Lung (tissue), 12 donors: ENCODE measurements around the gene PIGH. TPM values are rescaled to one million over a fixed set of nuclear protein-coding genes. Genes with fewer than 3 reads are reported as not detected.

Experiments used
- ATAC-seq: fragments of 200-7000 bp; cut with Tn5 transposase; one replicate; pipeline ENCODE4 v1.9.1; 2020; ENCODE audit warnings: moderate number of reproducible peaks; ENCODE audit not compliant: insufficient read depth, low FRiP score
- DNase-seq, 3 donors: peaks; one replicate each; pipeline ENCODE4 v3.0.0-alpha.2; 2013 to 2017
- H3K27ac ChIP-seq, 2 donors: one replicate each; pipeline ENCODE4 v1.5.1; 2013; ENCODE audit warnings: mild to moderate bottlenecking in 2 of 2, moderate library complexity in 2 of 2, control low read depth in 1 of 2, inconsistent platforms in 1 of 2, low read depth in 1 of 2, low read length in 1 of 2
- H3K27me3 ChIP-seq, 3 donors: one replicate each; pipeline ENCODE4 v1.5.1; 2013; ENCODE audit warnings: low read length in 2 of 3; ENCODE audit not compliant: control insufficient read depth in 3 of 3, insufficient read depth in 3 of 3
- H3K36me3 ChIP-seq, 4 donors: one replicate each; pipeline ENCODE4 v1.5.1; 2013; ENCODE audit warnings: low read length in 4 of 4, mild to moderate bottlenecking in 1 of 4, moderate library complexity in 1 of 4; ENCODE audit not compliant: control insufficient read depth in 4 of 4, insufficient read depth in 4 of 4
- H3K4me1 ChIP-seq, 5 donors: one replicate each; pipeline ENCODE4 v1.5.1; 2013; ENCODE audit warnings: low read length in 5 of 5, mild to moderate bottlenecking in 2 of 5, moderate library complexity in 1 of 5; ENCODE audit not compliant: control insufficient read depth in 5 of 5, insufficient read depth in 5 of 5
- H3K4me3 ChIP-seq: one replicate; pipeline ENCODE4 v1.5.1; 2013; ENCODE audit warnings: mild to moderate bottlenecking, control low read depth, moderate library complexity
- H3K9ac ChIP-seq, 2 donors: one replicate each; pipeline ENCODE4 v1.5.1; 2013; ENCODE audit warnings: low read length in 2 of 2, control low read depth in 1 of 2; ENCODE audit not compliant: insufficient read depth in 1 of 2
- H3K9me3 ChIP-seq, 4 donors: one replicate each; pipeline ENCODE4 v1.5.1; 2013; ENCODE audit warnings: low read length in 3 of 4, mild to moderate bottlenecking in 1 of 4, moderate library complexity in 1 of 4; ENCODE audit not compliant: control insufficient read depth in 4 of 4, insufficient read depth in 3 of 4
- WGBS, 2 donors: extraction: QIAGEN DNeasy Blood & Tissue Kit; methylation state at CpG; one replicate each; pipeline ENCODE4 v1.1.7; 2013; 5-methylcytosine and 5-hydroxymethylcytosine counted together
- polyA plus RNA-seq, 2 donors: library from polyadenylated mRNA; stranded (reverse); fragments of 200-250 nt; gene quantifications; one replicate each; pipeline ENCODE4 v1.2.1, GENCODE V29; 2013
- total RNA-seq, 2 donors: library from RNA; depleted of rRNA in 1 of 2; stranded (reverse); fragments of >200 nt in 1 of 2; gene quantifications; one replicate each; pipeline ENCODE4 v1.2.1, GENCODE V29; 2014 to 2021
- TF ChIP-seq, protein P1 (sequence below): IDR thresholded peaks from 2 replicates; pipeline ENCODE4 v1.5.1; 2012; ENCODE audit warnings: mild to moderate bottlenecking; ENCODE audit errors: control extremely low read depth, extremely low read depth
- donor health status: control.
- donor health status: control.
- donor health status: Bipolar disorder and iron deficiency.
- donor health status: healthy.
- donor health status: DM: yes; HTN: yes; CAD: no.

PIGH gene
- total and polyA plus RNA-seq, 4 donors = 20.6 to 29.5 (median 22.1) TPM

DNA sequence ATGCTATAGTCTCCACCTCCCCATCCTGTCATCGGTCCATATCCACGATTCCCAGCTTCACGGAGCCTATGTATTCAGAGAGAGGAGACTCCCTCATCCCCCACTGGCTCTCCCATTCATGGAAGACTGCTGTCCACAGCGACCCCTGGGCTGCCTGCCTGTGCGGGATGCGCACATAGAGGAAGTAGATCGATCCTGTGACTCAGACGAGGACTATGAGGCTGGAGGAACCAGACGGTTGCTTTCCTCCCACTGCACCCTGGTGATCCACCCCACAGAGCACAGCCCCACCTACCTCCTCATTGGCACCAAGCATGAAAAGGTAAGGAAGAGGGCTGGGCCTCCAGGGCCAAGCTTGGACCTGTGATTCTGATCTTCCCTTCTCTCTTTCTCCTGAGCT is 24.4 kb downstream of the PIGH start:
- Histone ChIP-seq H3K27ac (no peak overlapping the region), H3K4me1 (no peaks in the 10 kb centered on the region), H3K36me3 (no peaks in the 10 kb centered on the region), H3K9ac (no peak overlapping the region), H3K4me3 (no peak overlapping the region), H3K9me3 (no peaks in the 10 kb centered on the region), H3K27me3 (no peaks in the 10 kb centered on the region)
- ATAC-seq (no peak), DNase-seq (no peak)
- TF ChIP-seq, protein P1, sequence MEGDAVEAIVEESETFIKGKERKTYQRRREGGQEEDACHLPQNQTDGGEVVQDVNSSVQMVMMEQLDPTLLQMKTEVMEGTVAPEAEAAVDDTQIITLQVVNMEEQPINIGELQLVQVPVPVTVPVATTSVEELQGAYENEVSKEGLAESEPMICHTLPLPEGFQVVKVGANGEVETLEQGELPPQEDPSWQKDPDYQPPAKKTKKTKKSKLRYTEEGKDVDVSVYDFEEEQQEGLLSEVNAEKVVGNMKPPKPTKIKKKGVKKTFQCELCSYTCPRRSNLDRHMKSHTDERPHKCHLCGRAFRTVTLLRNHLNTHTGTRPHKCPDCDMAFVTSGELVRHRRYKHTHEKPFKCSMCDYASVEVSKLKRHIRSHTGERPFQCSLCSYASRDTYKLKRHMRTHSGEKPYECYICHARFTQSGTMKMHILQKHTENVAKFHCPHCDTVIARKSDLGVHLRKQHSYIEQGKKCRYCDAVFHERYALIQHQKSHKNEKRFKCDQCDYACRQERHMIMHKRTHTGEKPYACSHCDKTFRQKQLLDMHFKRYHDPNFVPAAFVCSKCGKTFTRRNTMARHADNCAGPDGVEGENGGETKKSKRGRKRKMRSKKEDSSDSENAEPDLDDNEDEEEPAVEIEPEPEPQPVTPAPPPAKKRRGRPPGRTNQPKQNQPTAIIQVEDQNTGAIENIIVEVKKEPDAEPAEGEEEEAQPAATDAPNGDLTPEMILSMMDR = no peak
- WGBS, 2 donors = 57 to 70% methylated on average over 9 of the region's 9 CpGs

DNA sequence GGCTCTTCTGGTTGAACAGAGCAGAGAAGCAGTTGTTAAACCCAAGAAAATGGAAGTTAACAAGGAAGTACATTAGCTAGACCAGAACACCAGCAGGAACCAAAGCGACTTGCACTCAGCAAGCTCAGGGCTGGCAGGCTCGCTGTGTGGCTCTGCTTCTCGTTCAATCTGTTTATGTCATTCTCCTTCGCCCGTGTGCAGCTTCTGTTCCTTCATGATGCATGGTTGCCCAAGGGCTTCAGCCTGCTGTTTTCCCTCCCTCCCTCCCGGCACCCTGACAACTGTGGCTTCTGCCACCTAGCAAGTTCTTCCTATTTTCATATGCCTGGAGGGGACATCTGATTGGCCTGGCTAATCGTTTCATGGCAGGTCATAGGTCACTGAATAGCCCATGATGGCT is 25.3 kb downstream of the PIGH start:
- Histone ChIP-seq H3K4me1 (no peaks in the 10 kb centered on the region), H3K27ac (no peak overlapping the region), H3K9me3 (peaks cover 0 to under 1% (median 0%) of the 10 kb centered on the region in 4 donors), H3K27me3 (no peaks in the 10 kb centered on the region), H3K36me3 (no peaks in the 10 kb centered on the region), H3K9ac (no peak overlapping the region), H3K4me3 (no peak overlapping the region)
- 82 to 86% methylated on average over 7 of the region's 7 CpGs for WGBS, 2 donors
- DNase-seq (no peak), ATAC-seq (no peak)
- TF ChIP-seq, protein P1 = no peak

DNA sequence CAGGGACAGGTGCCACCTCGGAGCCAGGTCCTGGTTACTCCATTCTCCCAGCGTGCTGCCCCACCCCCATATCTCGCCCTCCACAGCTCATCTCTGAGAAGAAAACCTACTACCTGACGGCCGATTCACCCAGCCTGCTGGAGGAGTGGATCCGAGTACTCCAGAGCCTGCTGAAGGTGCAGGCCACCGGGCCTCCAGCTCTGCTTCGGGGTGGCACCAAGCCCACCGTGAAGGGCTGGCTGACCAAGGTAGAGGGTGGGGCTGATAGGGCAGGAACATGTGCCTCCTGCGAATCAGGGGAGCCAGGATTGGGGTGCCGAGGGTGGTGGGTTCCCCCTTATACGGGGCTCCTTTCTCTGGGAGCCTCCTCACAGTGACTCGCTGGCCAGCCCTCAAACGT is 25.9 kb downstream of the PIGH start:
- no peak overlapping the region for H3K9ac ChIP-seq
- H3K27me3 ChIP-seq = no peaks in the 10 kb centered on the region
- TF ChIP-seq, protein P1 = no peak
- no peak for ATAC-seq
- no peaks in the 10 kb centered on the region for H3K36me3 ChIP-seq
- no peak overlapping the region for H3K4me3 ChIP-seq
- H3K4me1 ChIP-seq = no peaks in the 10 kb centered on the region
- WGBS, 2 donors = 91 to 93% methylated on average over 14 of the region's 14 CpGs
- DNase-seq = no peak
- peaks cover 0 to 2% (median 0%) of the 10 kb centered on the region in 4 donors for H3K9me3 ChIP-seq
- H3K27ac ChIP-seq = no peak overlapping the region

DNA sequence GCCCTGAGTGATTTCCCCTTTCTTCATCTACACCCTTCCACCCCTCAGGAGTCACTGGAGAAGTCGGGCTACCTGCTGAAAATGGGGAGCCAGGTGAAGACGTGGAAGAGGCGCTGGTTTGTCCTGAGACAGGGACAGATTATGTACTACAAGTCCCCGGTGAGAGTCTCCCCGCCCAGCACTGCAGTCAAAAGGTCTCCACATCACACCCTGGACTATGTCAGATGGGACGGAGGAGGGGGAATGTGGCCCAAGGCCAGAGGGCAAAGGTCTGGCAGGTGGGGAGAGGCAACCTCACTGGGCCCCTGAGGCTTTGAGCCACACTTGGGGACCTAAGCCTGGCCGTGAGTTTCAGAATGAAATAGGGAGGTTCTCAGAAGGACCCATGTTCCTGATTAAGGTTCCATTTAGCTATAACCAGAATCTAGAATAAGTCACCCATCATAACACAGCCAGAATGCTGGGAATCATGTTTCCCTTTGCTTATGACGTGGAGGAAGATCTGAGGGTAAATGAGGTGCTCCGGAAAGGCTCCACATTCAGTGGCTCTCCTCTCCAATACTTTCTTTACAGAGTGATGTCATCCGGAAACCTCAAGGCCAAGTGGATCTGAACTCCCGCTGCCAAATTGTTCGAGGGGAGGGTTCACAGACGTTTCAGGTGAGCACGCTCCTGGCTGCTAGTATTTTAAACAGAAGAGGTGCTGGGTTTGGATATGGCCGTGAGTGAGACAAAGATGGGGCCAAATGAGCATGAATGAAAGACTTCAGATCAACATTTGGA is 26.6 kb downstream of the PIGH start:
- no peak overlapping the region for H3K4me3 ChIP-seq
- H3K36me3 ChIP-seq = no peaks in the 10 kb centered on the region
- TF ChIP-seq, protein P1 = no peak
- no peaks in the 10 kb centered on the region for H3K4me1 ChIP-seq
- DNase-seq = no peak
- no peak for ATAC-seq
- H3K9ac ChIP-seq = no peak overlapping the region
- 82 to 90% methylated on average over 15 of the region's 15 CpGs for WGBS, 2 donors
- no peaks in the 10 kb centered on the region for H3K27me3 ChIP-seq
- H3K9me3 ChIP-seq = peaks cover 0 to 2% (median 0%) of the 10 kb centered on the region in 4 donors
- H3K27ac ChIP-seq = no peak overlapping the region
